Breast epithelium (tissue), 4 donors: ENCODE data around the gene LRRC43. TPM values are rescaled to one million over a fixed set of nuclear protein-coding genes. Genes with fewer than 3 reads are reported as not detected.

Experiments used
- DNase-seq, 2 donors: peaks; one replicate each; pipeline ENCODE4 v3.0.0-alpha.2; 2019; ENCODE audit warnings: low spot score in 2 of 2
- H3K27ac ChIP-seq, 2 donors: fragments of 200-600 bp; sonication (generic) in 1 of 2; one replicate each; pipeline ENCODE4 v1.5.1; 2016 to 2019; ENCODE audit warnings: mild to moderate bottlenecking in 1 of 2
- H3K27me3 ChIP-seq, 2 donors: fragments of 200-600 bp; sonication (generic) in 1 of 2; one replicate each; pipeline versions ENCODE4 v1.5.1 to v1.6.0; 2017 to 2019; ENCODE audit warnings: control low read depth in 1 of 2, mild to moderate bottlenecking in 1 of 2
- H3K36me3 ChIP-seq: fragments of 200-600 bp; one replicate; pipeline ENCODE4 v1.5.1; 2019
- H3K4me1 ChIP-seq, 2 donors: fragments of 200-600 bp; sonication (generic); one replicate each; pipeline ENCODE4 v1.5.1; 2016 to 2019; ENCODE audit warnings: control low read depth in 1 of 2
- H3K4me3 ChIP-seq, 3 donors: fragments of 200-600 bp; sonication (generic); 1 replicate in 2 of 3; 2 replicates in 1 of 3; pipeline ENCODE4 v1.5.1; 2016 to 2019; ENCODE audit warnings: mild to moderate bottlenecking in 3 of 3, moderate library complexity in 2 of 3
- H3K9me3 ChIP-seq, 2 donors: fragments of 200-600 bp; sonication (generic) in 1 of 2; one replicate each; pipeline ENCODE4 v1.5.1; 2016 to 2019; ENCODE audit warnings: control low read depth in 1 of 2
- CTCF ChIP-seq, 3 donors: fragments of 450-650 bp; IDR thresholded peaks; one replicate each; pipeline ENCODE4 v1.5.1; 2016 to 2017; ENCODE audit warnings: antibody characterized with exemption in 3 of 3, mild to moderate bottlenecking in 3 of 3, moderate library complexity in 3 of 3
- POLR2A ChIP-seq: fragments of 450-650 bp; IDR thresholded peaks from one replicate; pipeline ENCODE4 v1.6.1; 2016; ENCODE audit warnings: antibody characterized with exemption, mild to moderate bottlenecking, moderate library complexity
- POLR2AphosphoS5 ChIP-seq, 3 donors: sonication (generic); formaldehyde crosslinking; IDR thresholded peaks; one replicate each; pipeline ENCODE4 v1.6.1; 2017; ENCODE audit warnings: antibody characterized with exemption in 3 of 3
- intact Hi-C: fragments of 100-400 bp; cut with DNase I; formaldehyde crosslinking; loops from one replicate; pipeline ENCODE4 v1.15.1; 2023; ENCODE audit warnings: low total_unique reads
- total RNA-seq, 3 donors: library from RNA; depleted of rRNA; stranded (reverse); fragments of >200 nt; gene quantifications; one replicate each; pipeline ENCODE4 v1.1.0, GENCODE V29; 2016

The LRRC43 gene
- total RNA-seq, 3 donors from 2014 or later: 0.66 to 2.3 (median 0.80) TPM

- H3K4me1 ChIP-seq: no peaks in the 10 kb centered on the region
- intact Hi-C loops: no loop called here
- TF ChIP-seq CTCF (IDR thresholded peaks at IDR 0.05): no peak
- no peak for TF ChIP-seq POLR2A
- no peak for DNase-seq
- peaks cover 13% of the 10 kb centered on the region for H3K36me3 ChIP-seq
- no peak overlapping the region for H3K27ac ChIP-seq
- no peaks in the 10 kb centered on the region for H3K27me3 ChIP-seq
- no peak overlapping the region for H3K4me3 ChIP-seq
- no peaks in the 10 kb centered on the region for H3K9me3 ChIP-seq
Observed at GRCh38 chr12:122145505-122146330, 37.2 kb upstream of the LRRC43 start.

- Histone ChIP-seq H3K4me3 (no peak overlapping the region), H3K36me3 (peaks cover under 1% of the 10 kb centered on the region), H3K27me3 (no peaks in the 10 kb centered on the region), H3K9me3 (no peaks in the 10 kb centered on the region), H3K27ac (no peak overlapping the region), H3K4me1 (no peaks in the 10 kb centered on the region)
- TF ChIP-seq CTCF (IDR thresholded peaks at IDR 0.05) (no peak), POLR2AphosphoS5 (IDR thresholded peaks at IDR 0.05) (no peak), POLR2A (no peak)
- intact Hi-C loops: no loop called here
- DNase-seq: no peak
Observed at GRCh38 chr12:122147514-122148290, 35.2 kb upstream of the LRRC43 start.

GRCh38 chr12:122148657-122149056 lies 34.3 kb upstream of the LRRC43 start:
- Histone ChIP-seq H3K4me1 (no peaks in the 10 kb centered on the region), H3K27ac (no peak overlapping the region), H3K27me3 (no peaks in the 10 kb centered on the region), H3K4me3 (no peak overlapping the region), H3K9me3 (no peaks in the 10 kb centered on the region), H3K36me3 (no peaks in the 10 kb centered on the region)
- TF ChIP-seq POLR2A (no peak), CTCF (IDR thresholded peaks at IDR 0.05) (no peak), POLR2AphosphoS5 (IDR thresholded peaks at IDR 0.05) (no peak)
- intact Hi-C loops: no loop called here
- DNase-seq: no peak

GRCh38 chr12:122150127-122150681 lies 32.7 kb upstream of the LRRC43 start:
- Histone ChIP-seq H3K9me3 (no peaks in the 10 kb centered on the region), H3K27me3 (no peaks in the 10 kb centered on the region), H3K4me1 (no peaks in the 10 kb centered on the region), H3K27ac (no peak overlapping the region), H3K36me3 (no peaks in the 10 kb centered on the region), H3K4me3 (no peak overlapping the region)
- TF ChIP-seq POLR2AphosphoS5 (IDR thresholded peaks at IDR 0.05): no peak
- TF ChIP-seq POLR2A: no peak
- TF ChIP-seq CTCF (IDR thresholded peaks at IDR 0.05): no peak
- no peak for DNase-seq
- intact Hi-C loops: no loop called here

GRCh38 chr12:122152754-122153153 lies 30.2 kb upstream of the LRRC43 start:
- no peaks in the 10 kb centered on the region for H3K9me3 ChIP-seq
- no peaks in the 10 kb centered on the region for H3K36me3 ChIP-seq
- H3K27me3 ChIP-seq: no peaks in the 10 kb centered on the region
- no peaks in the 10 kb centered on the region for H3K4me1 ChIP-seq
- H3K4me3 ChIP-seq: no peak overlapping the region
- no peak overlapping the region for H3K27ac ChIP-seq
- intact Hi-C loops: no loop called here
- no peak for DNase-seq
- TF ChIP-seq POLR2AphosphoS5 (IDR thresholded peaks at IDR 0.05): no peak
- TF ChIP-seq POLR2A: no peak
- TF ChIP-seq CTCF (IDR thresholded peaks at IDR 0.05): no peak
